Progenitor cell of endocrine pancreas (in vitro differentiated cells): ENCODE measurements around the gene CA12. TPM values are rescaled to one million over a fixed set of nuclear protein-coding genes. Genes with fewer than 3 reads are reported as not detected.

Source experiments
- DNase-seq: peaks from one replicate; pipeline ENCODE4 v3.0.0; 2021; ENCODE audit warnings: low spot score; ENCODE audit not compliant: unreplicated experiment
- H3K27ac Mint-ChIP-seq: 2 replicates; pipeline ENCODE4 v1.8.0; 2021; ENCODE audit warnings: mild to moderate bottlenecking, moderate library complexity, mixed read lengths
- H3K27me3 Mint-ChIP-seq: 2 replicates; pipeline ENCODE4 v1.8.0; 2021; ENCODE audit warnings: mixed read lengths
- H3K36me3 Mint-ChIP-seq: 2 replicates; pipeline ENCODE4 v1.8.0; 2022; ENCODE audit warnings: mixed read lengths; ENCODE audit not compliant: insufficient read depth
- H3K4me1 Mint-ChIP-seq: 2 replicates; pipeline ENCODE4 v1.8.0; 2021; ENCODE audit warnings: low read depth, mixed read lengths
- H3K4me3 Mint-ChIP-seq: 2 replicates; pipeline ENCODE4 v1.8.0; 2021; ENCODE audit warnings: low read depth, mild to moderate bottlenecking, moderate library complexity, mixed read lengths
- H3K9me3 Mint-ChIP-seq: 2 replicates; pipeline ENCODE4 v1.8.0; 2021; ENCODE audit warnings: low read depth, mixed read lengths
- total RNA-seq: library from RNA; stranded (reverse); gene quantifications from 2 replicates; pipeline ENCODE4 v1.2.1, GENCODE V29; 2021
- TF ChIP-seq, protein P1 (sequence below): fragments of 200-600 bp; sonication (generic); IDR thresholded peaks from one replicate; pipeline ENCODE4 v1.5.0; 2021; ENCODE audit warnings: antibody characterized with exemption, mild to moderate bottlenecking; ENCODE audit not compliant: unreplicated experiment

Gene CA12
- total RNA-seq, 1 donor from 2014 or later, result 0.38 TPM

DNA sequence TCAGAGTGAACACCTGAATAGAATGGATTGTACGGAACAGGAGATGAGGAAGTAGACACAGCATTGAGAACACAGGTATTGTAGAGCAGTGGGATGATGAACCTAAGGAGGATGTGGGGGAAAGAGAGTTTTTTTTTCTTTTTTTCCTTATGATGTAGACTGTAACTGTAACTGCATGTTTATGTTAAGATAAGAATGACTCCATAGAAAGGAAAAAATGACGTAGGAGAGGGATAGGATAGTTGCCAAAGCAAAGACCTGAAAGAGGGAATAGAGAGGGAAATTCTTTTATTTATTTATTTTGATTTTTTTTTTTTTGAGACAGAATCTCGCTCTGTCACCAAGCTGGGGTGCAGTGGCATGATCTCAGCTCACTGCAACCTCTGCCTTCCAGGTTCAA, 71.0 kb downstream of the CA12 start:
- Mint-ChIP-seq H3K36me3 (no peaks in the 10 kb centered on the region), H3K27ac (no peak overlapping the region), H3K4me1 (peaks cover 1% of the 10 kb centered on the region), H3K4me3 (no peak overlapping the region), H3K27me3 (no peaks in the 10 kb centered on the region), H3K9me3 (no peaks in the 10 kb centered on the region)
- DNase-seq, result no peak
- TF ChIP-seq, protein P1, sequence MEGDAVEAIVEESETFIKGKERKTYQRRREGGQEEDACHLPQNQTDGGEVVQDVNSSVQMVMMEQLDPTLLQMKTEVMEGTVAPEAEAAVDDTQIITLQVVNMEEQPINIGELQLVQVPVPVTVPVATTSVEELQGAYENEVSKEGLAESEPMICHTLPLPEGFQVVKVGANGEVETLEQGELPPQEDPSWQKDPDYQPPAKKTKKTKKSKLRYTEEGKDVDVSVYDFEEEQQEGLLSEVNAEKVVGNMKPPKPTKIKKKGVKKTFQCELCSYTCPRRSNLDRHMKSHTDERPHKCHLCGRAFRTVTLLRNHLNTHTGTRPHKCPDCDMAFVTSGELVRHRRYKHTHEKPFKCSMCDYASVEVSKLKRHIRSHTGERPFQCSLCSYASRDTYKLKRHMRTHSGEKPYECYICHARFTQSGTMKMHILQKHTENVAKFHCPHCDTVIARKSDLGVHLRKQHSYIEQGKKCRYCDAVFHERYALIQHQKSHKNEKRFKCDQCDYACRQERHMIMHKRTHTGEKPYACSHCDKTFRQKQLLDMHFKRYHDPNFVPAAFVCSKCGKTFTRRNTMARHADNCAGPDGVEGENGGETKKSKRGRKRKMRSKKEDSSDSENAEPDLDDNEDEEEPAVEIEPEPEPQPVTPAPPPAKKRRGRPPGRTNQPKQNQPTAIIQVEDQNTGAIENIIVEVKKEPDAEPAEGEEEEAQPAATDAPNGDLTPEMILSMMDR, result no peak

DNA sequence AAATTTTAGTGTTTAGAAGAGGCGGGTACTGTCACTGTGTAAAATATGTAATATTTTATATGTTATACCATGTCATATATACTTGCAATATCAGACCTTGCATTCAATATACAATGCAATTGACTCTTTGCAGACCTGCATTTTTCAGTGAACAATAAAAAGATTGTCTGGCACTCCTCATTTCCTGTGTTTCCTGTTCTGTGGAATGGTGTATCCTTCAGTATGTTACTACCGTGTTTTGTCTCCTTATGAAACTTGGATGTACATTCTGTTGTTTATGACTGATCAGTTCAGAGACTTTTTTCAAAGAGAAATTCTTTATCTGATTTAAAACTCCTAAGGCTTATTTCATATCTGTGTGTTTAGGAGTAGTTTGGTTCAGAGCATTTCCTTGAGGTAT, 72.7 kb downstream of the CA12 start:
- DNase-seq, result no peak
- Mint-ChIP-seq H3K4me1 (peaks cover 1% of the 10 kb centered on the region), H3K27me3 (no peaks in the 10 kb centered on the region), H3K36me3 (no peaks in the 10 kb centered on the region), H3K9me3 (no peaks in the 10 kb centered on the region), H3K4me3 (no peak overlapping the region), H3K27ac (no peak overlapping the region)
- TF ChIP-seq, protein P1, result no peak

DNA sequence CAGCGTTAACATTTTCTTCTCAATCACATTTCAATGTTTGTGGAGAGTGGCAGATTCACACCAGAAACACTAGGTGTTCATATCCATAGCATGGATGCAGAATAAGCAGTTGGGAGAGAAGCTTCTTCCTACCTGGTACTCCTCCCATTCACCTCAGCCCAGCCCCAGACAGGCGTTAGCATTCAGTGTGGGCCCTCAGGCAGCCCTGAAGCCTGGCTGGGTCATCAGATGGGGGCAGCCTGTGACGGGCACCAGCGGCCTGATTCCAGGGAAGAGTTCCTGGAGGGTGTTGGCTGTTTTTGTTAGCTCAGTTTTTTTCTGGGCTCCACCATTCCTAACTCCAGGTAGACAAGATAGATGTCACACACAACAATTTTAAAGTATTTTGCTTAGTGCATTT, 73.2 kb downstream of the CA12 start:
- TF ChIP-seq, protein P1, result no peak
- no peak overlapping the region for H3K27ac Mint-ChIP-seq
- H3K4me1 Mint-ChIP-seq, result peaks cover 1% of the 10 kb centered on the region
- H3K9me3 Mint-ChIP-seq, result no peaks in the 10 kb centered on the region
- H3K4me3 Mint-ChIP-seq, result no peak overlapping the region
- no peak for DNase-seq
- H3K36me3 Mint-ChIP-seq, result no peaks in the 10 kb centered on the region
- no peaks in the 10 kb centered on the region for H3K27me3 Mint-ChIP-seq

DNA sequence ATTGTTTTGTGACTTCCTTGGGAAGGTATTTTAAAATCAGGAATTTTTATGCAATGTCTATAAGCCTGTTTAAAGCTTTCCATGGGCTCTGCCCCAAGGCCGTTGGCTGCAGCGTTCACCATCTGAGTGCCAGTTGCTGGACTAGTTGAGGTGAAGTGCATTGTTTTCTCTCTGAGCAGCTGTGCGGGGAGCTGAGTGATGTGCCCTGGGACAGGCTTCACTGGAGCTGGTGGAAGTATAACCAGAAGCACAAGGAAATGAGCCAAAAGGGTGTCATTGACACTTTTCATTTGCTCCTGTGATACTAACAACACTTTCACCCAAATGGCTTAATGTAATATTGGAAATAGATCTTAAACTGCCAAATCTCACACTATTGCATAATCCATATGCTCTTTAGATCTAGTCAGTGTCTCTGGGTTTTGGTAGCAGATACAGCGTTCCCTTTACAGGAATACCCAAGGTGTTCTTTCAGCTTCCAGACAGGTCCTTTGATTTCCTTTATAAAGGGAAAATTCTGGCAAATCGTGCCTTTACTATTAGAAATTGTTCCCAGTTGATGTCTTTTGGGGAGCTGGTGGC, 75.1 kb downstream of the CA12 start:
- no peak for DNase-seq
- no peak overlapping the region for H3K27ac Mint-ChIP-seq

DNA sequence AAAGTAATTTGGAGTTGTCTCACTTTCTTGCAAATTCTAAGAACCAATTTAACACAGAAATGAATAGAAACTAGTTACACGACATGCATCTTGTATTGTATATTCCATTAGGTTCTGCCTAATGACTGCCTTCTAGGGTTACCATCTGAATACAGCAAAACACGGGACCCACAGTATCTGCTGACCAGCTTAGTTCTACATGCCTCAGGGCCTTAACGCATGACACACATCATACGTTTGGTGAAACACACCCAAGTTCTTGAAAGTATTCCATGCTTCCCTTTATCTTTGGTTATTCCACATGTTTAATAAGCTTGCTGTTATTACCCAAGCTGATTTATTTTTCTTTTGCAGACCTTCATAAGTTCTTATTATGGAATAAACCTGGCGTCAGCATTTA, 76.4 kb downstream of the CA12 start:
- peaks cover 6% of the 10 kb centered on the region for H3K36me3 Mint-ChIP-seq
- no peaks in the 10 kb centered on the region for H3K9me3 Mint-ChIP-seq
- no peaks in the 10 kb centered on the region for H3K27me3 Mint-ChIP-seq
- TF ChIP-seq, protein P1, result no peak
- peaks cover 6% of the 10 kb centered on the region for H3K4me1 Mint-ChIP-seq
- H3K27ac Mint-ChIP-seq, result no peak overlapping the region
- H3K4me3 Mint-ChIP-seq, result no peak overlapping the region
- no peak for DNase-seq

More for the DNA sequence above, 75.1 kb downstream of the CA12 start:
- Mint-ChIP-seq H3K4me3 (no peak overlapping the region), H3K36me3 (peaks cover 6% of the 10 kb centered on the region), H3K9me3 (no peaks in the 10 kb centered on the region), H3K4me1 (peaks cover 1% of the 10 kb centered on the region), H3K27me3 (no peaks in the 10 kb centered on the region)
- TF ChIP-seq, protein P1, result no peak
